GM23338 (cell line): ENCODE measurements around the gene MED9. TPM values are rescaled to one million over a fixed set of nuclear protein-coding genes. Genes with fewer than 3 reads are reported as not detected.

Experiments used
- CREB1 ChIP-seq: fragments of 250-450 bp; sonication (Bioruptor Pico); IDR thresholded peaks from 2 replicates; pipeline ENCODE4 v1.5.0; 2020; ENCODE audit warnings: low read depth, mild to moderate bottlenecking, moderate library complexity
- ETS1 ChIP-seq: IDR thresholded peaks from 2 replicates; pipeline ENCODE4 v1.6.1; 2016; ENCODE audit warnings: antibody characterized with exemption
- EZH2 ChIP-seq: fragments of 200-600 bp; sonication (generic); IDR thresholded peaks from one replicate; pipeline ENCODE4 v1.8.0; 2017; ENCODE audit warnings: antibody characterized with exemption, mild to moderate bottlenecking, low read depth; ENCODE audit not compliant: unreplicated experiment
- EZH2phosphoT487 ChIP-seq: fragments of 200-600 bp; sonication (generic); IDR thresholded peaks from one replicate; pipeline ENCODE4 v1.8.1; 2018; ENCODE audit warnings: antibody characterized with exemption; ENCODE audit not compliant: unreplicated experiment
- JUNB ChIP-seq: IDR thresholded peaks from one replicate; pipeline ENCODE4 v1.6.1; 2016; ENCODE audit warnings: antibody characterized with exemption; ENCODE audit not compliant: unreplicated experiment
- NANOG ChIP-seq: IDR thresholded peaks from 2 replicates; pipeline ENCODE4 v1.6.1; 2016; ENCODE audit warnings: antibody characterized with exemption, borderline replicate concordance
- POLR2AphosphoS5 ChIP-seq: IDR thresholded peaks from 2 replicates; pipeline ENCODE4 v1.6.1; 2016; ENCODE audit warnings: antibody characterized with exemption, low read depth
- ZNF114 ChIP-seq: fragments of 250-450 bp; sonication (Bioruptor Pico); IDR thresholded peaks from 2 replicates; pipeline ENCODE4 v1.5.0; 2020; ENCODE audit warnings: mild to moderate bottlenecking, moderate library complexity
- polyA plus RNA-seq: library from polyadenylated mRNA; unstranded; fragments of >200 nt; fragmentation: Nextera tagmentation; extraction: Ambion mirVana; gene quantifications from 2 replicates; pipeline ENCODE4 v1.2.1, GENCODE V29; 2016
- total RNA-seq: library from RNA; depleted of rRNA; stranded (reverse); fragments of >200 nt; shearing (Covaris generic); gene quantifications from 2 replicates; pipeline ENCODE4 v1.2.3, GENCODE V29; 2014
- TF ChIP-seq, protein P1 (sequence below): fragments of 250-450 bp; sonication (Bioruptor Pico); IDR thresholded peaks from 2 replicates; pipeline ENCODE4 v1.5.0; 2020; ENCODE audit warnings: mild to moderate bottlenecking, moderate library complexity
- TF ChIP-seq, protein P2 (sequence below), 2 experiments: fragments of 200-600 bp in 1 of 2; sonication (generic) in 1 of 2; conservative IDR thresholded peaks; 2 replicates each; pipeline versions ENCODE4 v1.5.1 to v1.6.1; 2016 to 2017; ENCODE audit warnings: antibody characterized with exemption in 2 of 2, low read depth in 2 of 2, mild to moderate bottlenecking in 2 of 2, moderate library complexity in 1 of 2

Gene MED9
- total and polyA plus RNA-seq, 2 experiments from 2014 or later: 17.3 to 19.9 TPM

DNA sequence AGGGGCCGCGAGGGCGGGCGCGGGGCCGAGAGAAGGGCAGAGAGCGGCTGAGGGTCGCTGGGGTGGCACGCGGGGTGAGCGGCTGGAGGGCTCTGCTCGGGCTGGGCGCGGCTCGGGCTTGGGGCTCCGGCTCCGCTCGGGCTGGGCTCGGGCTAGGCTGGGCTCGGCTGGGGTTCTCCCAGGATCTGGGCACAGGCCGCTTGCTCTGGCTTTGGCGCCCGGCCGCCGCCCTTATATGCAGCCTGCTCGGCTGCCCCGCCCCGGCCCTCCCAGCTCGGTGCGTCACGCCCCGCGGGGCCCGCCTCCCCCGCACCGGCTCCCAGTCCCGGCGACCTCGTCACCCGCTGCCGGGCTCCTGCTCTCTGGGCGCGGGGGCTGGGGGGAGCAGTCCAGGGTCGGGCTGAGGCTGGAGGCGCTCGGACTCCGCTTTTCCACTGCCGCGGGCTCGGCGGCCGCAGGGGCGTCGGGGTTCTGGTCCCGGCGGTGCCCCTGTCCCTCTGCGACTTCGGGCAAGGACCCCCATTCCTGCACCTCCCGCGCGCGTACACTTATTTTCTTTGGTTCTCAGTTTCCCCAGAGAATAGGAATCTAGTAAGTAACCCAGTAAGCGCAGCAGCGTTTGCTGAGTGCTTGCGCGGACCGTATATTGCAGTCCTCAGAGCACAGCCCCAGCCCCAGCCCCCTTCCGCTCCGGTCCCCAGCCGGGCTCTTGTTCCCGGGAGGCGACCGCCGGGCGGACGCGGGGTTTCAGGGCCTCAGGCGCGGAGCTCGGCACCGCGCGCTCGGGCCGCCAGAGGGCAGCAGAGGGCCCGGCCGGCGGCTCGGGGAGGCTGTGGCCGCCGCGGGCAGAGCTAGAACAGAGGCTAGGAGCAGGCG, 19.6 kb downstream of the MED9 start, which contains the start of gene RASD1 (continued):
- TF ChIP-seq, protein P1, sequence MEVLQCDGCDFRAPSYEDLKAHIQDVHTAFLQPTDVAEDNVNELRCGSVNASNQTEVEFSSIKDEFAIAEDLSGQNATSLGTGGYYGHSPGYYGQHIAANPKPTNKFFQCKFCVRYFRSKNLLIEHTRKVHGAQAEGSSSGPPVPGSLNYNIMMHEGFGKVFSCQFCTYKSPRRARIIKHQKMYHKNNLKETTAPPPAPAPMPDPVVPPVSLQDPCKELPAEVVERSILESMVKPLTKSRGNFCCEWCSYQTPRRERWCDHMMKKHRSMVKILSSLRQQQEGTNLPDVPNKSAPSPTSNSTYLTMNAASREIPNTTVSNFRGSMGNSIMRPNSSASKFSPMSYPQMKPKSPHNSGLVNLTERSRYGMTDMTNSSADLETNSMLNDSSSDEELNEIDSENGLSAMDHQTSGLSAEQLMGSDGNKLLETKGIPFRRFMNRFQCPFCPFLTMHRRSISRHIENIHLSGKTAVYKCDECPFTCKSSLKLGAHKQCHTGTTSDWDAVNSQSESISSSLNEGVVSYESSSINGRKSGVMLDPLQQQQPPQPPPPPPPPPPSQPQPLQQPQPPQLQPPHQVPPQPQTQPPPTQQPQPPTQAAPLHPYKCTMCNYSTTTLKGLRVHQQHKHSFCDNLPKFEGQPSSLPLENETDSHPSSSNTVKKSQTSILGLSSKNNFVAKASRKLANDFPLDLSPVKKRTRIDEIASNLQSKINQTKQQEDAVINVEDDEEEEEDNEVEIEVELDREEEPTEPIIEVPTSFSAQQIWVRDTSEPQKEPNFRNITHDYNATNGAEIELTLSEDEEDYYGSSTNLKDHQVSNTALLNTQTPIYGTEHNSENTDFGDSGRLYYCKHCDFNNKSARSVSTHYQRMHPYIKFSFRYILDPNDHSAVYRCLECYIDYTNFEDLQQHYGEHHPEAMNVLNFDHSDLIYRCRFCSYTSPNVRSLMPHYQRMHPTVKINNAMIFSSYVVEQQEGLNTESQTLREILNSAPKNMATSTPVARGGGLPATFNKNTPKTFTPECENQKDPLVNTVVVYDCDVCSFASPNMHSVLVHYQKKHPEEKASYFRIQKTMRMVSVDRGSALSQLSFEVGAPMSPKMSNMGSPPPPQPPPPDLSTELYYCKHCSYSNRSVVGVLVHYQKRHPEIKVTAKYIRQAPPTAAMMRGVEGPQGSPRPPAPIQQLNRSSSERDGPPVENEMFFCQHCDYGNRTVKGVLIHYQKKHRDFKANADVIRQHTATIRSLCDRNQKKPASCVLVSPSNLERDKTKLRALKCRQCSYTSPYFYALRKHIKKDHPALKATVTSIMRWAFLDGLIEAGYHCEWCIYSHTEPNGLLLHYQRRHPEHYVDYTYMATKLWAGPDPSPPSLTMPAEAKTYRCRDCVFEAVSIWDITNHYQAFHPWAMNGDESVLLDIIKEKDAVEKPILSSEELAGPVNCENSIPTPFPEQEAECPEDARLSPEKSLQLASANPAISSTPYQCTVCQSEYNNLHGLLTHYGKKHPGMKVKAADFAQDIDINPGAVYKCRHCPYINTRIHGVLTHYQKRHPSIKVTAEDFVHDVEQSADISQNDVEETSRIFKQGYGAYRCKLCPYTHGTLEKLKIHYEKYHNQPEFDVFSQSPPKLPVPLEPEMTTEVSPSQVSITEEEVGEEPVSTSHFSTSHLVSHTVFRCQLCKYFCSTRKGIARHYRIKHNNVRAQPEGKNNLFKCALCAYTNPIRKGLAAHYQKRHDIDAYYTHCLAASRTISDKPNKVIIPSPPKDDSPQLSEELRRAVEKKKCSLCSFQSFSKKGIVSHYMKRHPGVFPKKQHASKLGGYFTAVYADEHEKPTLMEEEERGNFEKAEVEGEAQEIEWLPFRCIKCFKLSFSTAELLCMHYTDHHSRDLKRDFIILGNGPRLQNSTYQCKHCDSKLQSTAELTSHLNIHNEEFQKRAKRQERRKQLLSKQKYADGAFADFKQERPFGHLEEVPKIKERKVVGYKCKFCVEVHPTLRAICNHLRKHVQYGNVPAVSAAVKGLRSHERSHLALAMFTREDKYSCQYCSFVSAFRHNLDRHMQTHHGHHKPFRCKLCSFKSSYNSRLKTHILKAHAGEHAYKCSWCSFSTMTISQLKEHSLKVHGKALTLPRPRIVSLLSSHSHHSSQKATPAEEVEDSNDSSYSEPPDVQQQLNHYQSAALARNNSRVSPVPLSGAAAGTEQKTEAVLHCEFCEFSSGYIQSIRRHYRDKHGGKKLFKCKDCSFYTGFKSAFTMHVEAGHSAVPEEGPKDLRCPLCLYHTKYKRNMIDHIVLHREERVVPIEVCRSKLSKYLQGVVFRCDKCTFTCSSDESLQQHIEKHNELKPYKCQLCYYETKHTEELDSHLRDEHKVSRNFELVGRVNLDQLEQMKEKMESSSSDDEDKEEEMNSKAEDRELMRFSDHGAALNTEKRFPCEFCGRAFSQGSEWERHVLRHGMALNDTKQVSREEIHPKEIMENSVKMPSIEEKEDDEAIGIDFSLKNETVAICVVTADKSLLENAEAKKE (CRISPR knock-in tag): no peak
- TF ChIP-seq NANOG (no peak), CREB1 (peak; percentile 79), JUNB (no peak), POLR2AphosphoS5 (peak; percentile 84), ZNF114 (CRISPR knock-in tag) (no peak), EZH2phosphoT487 (no peak), EZH2 (no peak), ETS1 (no peak)
- TF ChIP-seq, protein P2, sequence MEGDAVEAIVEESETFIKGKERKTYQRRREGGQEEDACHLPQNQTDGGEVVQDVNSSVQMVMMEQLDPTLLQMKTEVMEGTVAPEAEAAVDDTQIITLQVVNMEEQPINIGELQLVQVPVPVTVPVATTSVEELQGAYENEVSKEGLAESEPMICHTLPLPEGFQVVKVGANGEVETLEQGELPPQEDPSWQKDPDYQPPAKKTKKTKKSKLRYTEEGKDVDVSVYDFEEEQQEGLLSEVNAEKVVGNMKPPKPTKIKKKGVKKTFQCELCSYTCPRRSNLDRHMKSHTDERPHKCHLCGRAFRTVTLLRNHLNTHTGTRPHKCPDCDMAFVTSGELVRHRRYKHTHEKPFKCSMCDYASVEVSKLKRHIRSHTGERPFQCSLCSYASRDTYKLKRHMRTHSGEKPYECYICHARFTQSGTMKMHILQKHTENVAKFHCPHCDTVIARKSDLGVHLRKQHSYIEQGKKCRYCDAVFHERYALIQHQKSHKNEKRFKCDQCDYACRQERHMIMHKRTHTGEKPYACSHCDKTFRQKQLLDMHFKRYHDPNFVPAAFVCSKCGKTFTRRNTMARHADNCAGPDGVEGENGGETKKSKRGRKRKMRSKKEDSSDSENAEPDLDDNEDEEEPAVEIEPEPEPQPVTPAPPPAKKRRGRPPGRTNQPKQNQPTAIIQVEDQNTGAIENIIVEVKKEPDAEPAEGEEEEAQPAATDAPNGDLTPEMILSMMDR (conservative IDR thresholded peaks at IDR 0.05; ENCODE audit: low read depth in 2 of 2): peak; percentile 67 to 83
